GM12873 (cell line): ENCODE results near the gene SH3GL2.

ENCODE experiments used
- CTCF ChIP-seq: IDR thresholded peaks from 2 replicates; pipeline ENCODE4 v1.5.1; 2012; ENCODE audit warnings: low read depth, mild to moderate bottlenecking, moderate library complexity, low read length, control low read depth; ENCODE audit not compliant: insufficient read depth; ENCODE audit errors: missing control alignments

Gene SH3GL2

GRCh38 chr9:17635115-17635890, 56.4 kb downstream of the SH3GL2 start:
- no peak for TF ChIP-seq CTCF

GRCh38 chr9:17636349-17636748, 57.5 kb downstream of the SH3GL2 start:
- TF ChIP-seq CTCF = no peak

- TF ChIP-seq CTCF = no peak
Measured at GRCh38 chr9:17636821-17637220, 58.0 kb downstream of the SH3GL2 start.

GRCh38 chr9:17637229-17637628, 58.4 kb downstream of the SH3GL2 start:
- no peak for TF ChIP-seq CTCF

- TF ChIP-seq CTCF = no peak
Measured at GRCh38 chr9:17648516-17648915, 69.7 kb downstream of the SH3GL2 start.

GRCh38 chr9:17651725-17652124, 72.9 kb downstream of the SH3GL2 start:
- TF ChIP-seq CTCF = no peak

- no peak for TF ChIP-seq CTCF
Measured at GRCh38 chr9:17653947-17654465, 75.1 kb downstream of the SH3GL2 start.
